ENCODE data around the gene ANOS1. TPM values are rescaled to one million over a fixed set of nuclear protein-coding genes. Genes with fewer than 3 reads are reported as not detected.

ANOS1 gene
- total RNA-seq, 5 donors from 2014 or later (not counting 1 experiment from before 2014, with no cell fraction given) = 0.10 to 0.13 (median 0.12) TPM; not detected in 2

- DNase-seq (no peak), ATAC-seq (replicated peaks in 1 of 4) (no peak)
- H3K27me3 Mint-ChIP-seq = peaks cover 1 to 13% of the 10 kb centered on the region in 2 donors
- no peak overlapping the region for H3K27ac Mint-ChIP-seq
- no peak overlapping the region for H3K27ac ChIP-seq (ENCODE audit: low read length)
- no peaks in the 10 kb centered on the region for H3K9me3 ChIP-seq
- no peaks in the 10 kb centered on the region for H3K27me3 ChIP-seq (replicated peaks in 1 of 2; ENCODE audit: control insufficient read depth in 2 of 2, extremely low read depth in 1 of 2, insufficient read depth in 2 of 2, low read length in 1 of 2)
- POLR2A ChIA-PET = no interaction called here
- CTCF ChIA-PET = no interaction called here
- H3K4me3 ChIP-seq (ENCODE audit: control insufficient read depth in 1 of 2, extremely low read depth in 1 of 2, low read length in 1 of 2) = no peak overlapping the region
- H3K4me1 ChIP-seq (ENCODE audit: control insufficient read depth in 1 of 2, extremely low read depth in 1 of 2, insufficient read depth in 2 of 2, low read length in 2 of 2) = no peaks in the 10 kb centered on the region
- H3K36me3 ChIP-seq (ENCODE audit: control insufficient read depth in 2 of 2, extremely low read depth in 1 of 2, insufficient read depth in 1 of 2, low read length in 1 of 2) = no peaks in the 10 kb centered on the region
- no CpG with 5 or more reads among the region's 1 CpG for WGBS (ENCODE audit: insufficient coverage)
- H3K4me1 Mint-ChIP-seq = no peaks in the 10 kb centered on the region
- H3K4me3 Mint-ChIP-seq = no peak overlapping the region
- no peaks in the 10 kb centered on the region for H3K9me3 Mint-ChIP-seq
- no peaks in the 10 kb centered on the region for H3K36me3 Mint-ChIP-seq
These were observed 39.1 kb downstream of the ANOS1 start for GRCh38 chrX:8692871-8693270.

- ChIA-PET POLR2A (no interaction called here), CTCF (no interaction called here)
- no peaks in the 10 kb centered on the region for H3K27me3 ChIP-seq (replicated peaks in 1 of 2; ENCODE audit: control insufficient read depth in 2 of 2, extremely low read depth in 1 of 2, insufficient read depth in 2 of 2, low read length in 1 of 2)
- H3K9me3 ChIP-seq = no peaks in the 10 kb centered on the region
- H3K4me1 ChIP-seq (ENCODE audit: control insufficient read depth in 1 of 2, extremely low read depth in 1 of 2, insufficient read depth in 2 of 2, low read length in 2 of 2) = no peaks in the 10 kb centered on the region
- H3K4me3 ChIP-seq (ENCODE audit: control insufficient read depth in 1 of 2, extremely low read depth in 1 of 2, low read length in 1 of 2) = no peak overlapping the region
- no CpG with 5 or more reads among the region's 3 CpGs for WGBS (ENCODE audit: insufficient coverage)
- ATAC-seq (replicated peaks in 1 of 4) (no peak), DNase-seq (no peak)
- Mint-ChIP-seq H3K4me1 (no peaks in the 10 kb centered on the region), H3K9me3 (no peaks in the 10 kb centered on the region), H3K4me3 (no peak overlapping the region), H3K27ac (no peak overlapping the region), H3K27me3 (peaks cover 1 to 11% of the 10 kb centered on the region in 2 donors), H3K36me3 (no peaks in the 10 kb centered on the region)
- H3K27ac ChIP-seq (ENCODE audit: low read length) = no peak overlapping the region
- no peaks in the 10 kb centered on the region for H3K36me3 ChIP-seq (ENCODE audit: control insufficient read depth in 2 of 2, extremely low read depth in 1 of 2, insufficient read depth in 1 of 2, low read length in 1 of 2)
These were observed 42.5 kb downstream of the ANOS1 start for GRCh38 chrX:8689473-8689872.

GRCh38 chrX:8688776-8689175 is 43.2 kb downstream of the ANOS1 start:
- ATAC-seq (replicated peaks in 1 of 4) = no peak
- no CpG with 5 or more reads among the region's 3 CpGs for WGBS (ENCODE audit: insufficient coverage)
- no peak for DNase-seq
- H3K4me1 ChIP-seq (ENCODE audit: control insufficient read depth in 1 of 2, extremely low read depth in 1 of 2, insufficient read depth in 2 of 2, low read length in 2 of 2) = no peaks in the 10 kb centered on the region
- no peaks in the 10 kb centered on the region for H3K9me3 Mint-ChIP-seq
- no peak overlapping the region for H3K27ac ChIP-seq (ENCODE audit: low read length)
- H3K27me3 Mint-ChIP-seq = peaks cover 1 to 11% of the 10 kb centered on the region in 2 donors
- no peaks in the 10 kb centered on the region for H3K36me3 ChIP-seq (ENCODE audit: control insufficient read depth in 2 of 2, extremely low read depth in 1 of 2, insufficient read depth in 1 of 2, low read length in 1 of 2)
- no peaks in the 10 kb centered on the region for H3K9me3 ChIP-seq
- H3K27me3 ChIP-seq (replicated peaks in 1 of 2; ENCODE audit: control insufficient read depth in 2 of 2, extremely low read depth in 1 of 2, insufficient read depth in 2 of 2, low read length in 1 of 2) = no peaks in the 10 kb centered on the region
- no peak overlapping the region for H3K4me3 Mint-ChIP-seq
- H3K4me3 ChIP-seq (ENCODE audit: control insufficient read depth in 1 of 2, extremely low read depth in 1 of 2, low read length in 1 of 2) = no peak overlapping the region
- no peaks in the 10 kb centered on the region for H3K4me1 Mint-ChIP-seq
- ChIA-PET CTCF (no interaction called here), POLR2A (no interaction called here)
- no peak overlapping the region for H3K27ac Mint-ChIP-seq
- no peaks in the 10 kb centered on the region for H3K36me3 Mint-ChIP-seq

- no peak overlapping the region for H3K4me3 Mint-ChIP-seq
- no peaks in the 10 kb centered on the region for H3K4me1 Mint-ChIP-seq
- Histone ChIP-seq H3K27me3 (replicated peaks in 1 of 2; ENCODE audit: control insufficient read depth in 2 of 2, extremely low read depth in 1 of 2, insufficient read depth in 2 of 2, low read length in 1 of 2) (no peaks in the 10 kb centered on the region), H3K4me1 (ENCODE audit: control insufficient read depth in 1 of 2, extremely low read depth in 1 of 2, insufficient read depth in 2 of 2, low read length in 2 of 2) (no peaks in the 10 kb centered on the region), H3K4me3 (ENCODE audit: control insufficient read depth in 1 of 2, extremely low read depth in 1 of 2, low read length in 1 of 2) (no peak overlapping the region), H3K9me3 (no peaks in the 10 kb centered on the region), H3K36me3 (ENCODE audit: control insufficient read depth in 2 of 2, extremely low read depth in 1 of 2, insufficient read depth in 1 of 2, low read length in 1 of 2) (no peaks in the 10 kb centered on the region), H3K27ac (ENCODE audit: low read length) (no peak overlapping the region)
- peaks cover 2 to 12% of the 10 kb centered on the region in 2 donors for H3K27me3 Mint-ChIP-seq
- ChIA-PET CTCF (no interaction called here), POLR2A (no interaction called here)
- H3K9me3 Mint-ChIP-seq = no peaks in the 10 kb centered on the region
- whole genome bisulfite sequencing (ENCODE audit: insufficient coverage) = 84% methylated on average over 5 of the region's 16 CpGs
- no peak overlapping the region for H3K27ac Mint-ChIP-seq
- DNase-seq (no peak), ATAC-seq (replicated peaks in 1 of 4) (no peak)
- no peaks in the 10 kb centered on the region for H3K36me3 Mint-ChIP-seq
These were observed 47.6 kb downstream of the ANOS1 start for GRCh38 chrX:8684201-8684965.

GRCh38 chrX:8683687-8684086 is 48.2 kb downstream of the ANOS1 start:
- Mint-ChIP-seq H3K27ac (no peak overlapping the region), H3K36me3 (no peaks in the 10 kb centered on the region), H3K4me1 (no peaks in the 10 kb centered on the region), H3K4me3 (no peak overlapping the region), H3K27me3 (peaks cover 2 to 10% of the 10 kb centered on the region in 2 donors), H3K9me3 (no peaks in the 10 kb centered on the region)
- no peaks in the 10 kb centered on the region for H3K9me3 ChIP-seq
- H3K4me3 ChIP-seq (ENCODE audit: control insufficient read depth in 1 of 2, extremely low read depth in 1 of 2, low read length in 1 of 2) = no peak overlapping the region
- WGBS (ENCODE audit: insufficient coverage) = no CpG with 5 or more reads among the region's 5 CpGs
- CTCF ChIA-PET = no interaction called here
- DNase-seq (no peak), ATAC-seq (replicated peaks in 1 of 4) (no peak)
- H3K27me3 ChIP-seq (replicated peaks in 1 of 2; ENCODE audit: control insufficient read depth in 2 of 2, extremely low read depth in 1 of 2, insufficient read depth in 2 of 2, low read length in 1 of 2) = no peaks in the 10 kb centered on the region
- H3K27ac ChIP-seq (ENCODE audit: low read length) = no peak overlapping the region
- H3K36me3 ChIP-seq (ENCODE audit: control insufficient read depth in 2 of 2, extremely low read depth in 1 of 2, insufficient read depth in 1 of 2, low read length in 1 of 2) = no peaks in the 10 kb centered on the region
- POLR2A ChIA-PET = no interaction called here
- H3K4me1 ChIP-seq (ENCODE audit: control insufficient read depth in 1 of 2, extremely low read depth in 1 of 2, insufficient read depth in 2 of 2, low read length in 2 of 2) = no peaks in the 10 kb centered on the region

- Histone ChIP-seq H3K27ac (ENCODE audit: low read length) (no peak overlapping the region), H3K36me3 (ENCODE audit: control insufficient read depth in 2 of 2, extremely low read depth in 1 of 2, insufficient read depth in 1 of 2, low read length in 1 of 2) (no peaks in the 10 kb centered on the region), H3K27me3 (replicated peaks in 1 of 2; ENCODE audit: control insufficient read depth in 2 of 2, extremely low read depth in 1 of 2, insufficient read depth in 2 of 2, low read length in 1 of 2) (no peaks in the 10 kb centered on the region), H3K4me1 (ENCODE audit: control insufficient read depth in 1 of 2, extremely low read depth in 1 of 2, insufficient read depth in 2 of 2, low read length in 2 of 2) (no peaks in the 10 kb centered on the region), H3K9me3 (no peaks in the 10 kb centered on the region), H3K4me3 (ENCODE audit: control insufficient read depth in 1 of 2, extremely low read depth in 1 of 2, low read length in 1 of 2) (no peak overlapping the region)
- POLR2A ChIA-PET = no interaction called here
- Mint-ChIP-seq H3K9me3 (no peaks in the 10 kb centered on the region), H3K4me3 (no peak overlapping the region), H3K27ac (no peak overlapping the region), H3K27me3 (peaks cover 2 to 5% of the 10 kb centered on the region in 2 donors), H3K4me1 (no peaks in the 10 kb centered on the region), H3K36me3 (no peaks in the 10 kb centered on the region)
- CTCF ChIA-PET = no interaction called here
- WGBS (ENCODE audit: insufficient coverage) = 100% methylated on average over 2 of the region's 7 CpGs
- DNase-seq (no peak), ATAC-seq (replicated peaks in 1 of 4) (no peak)
These were observed 52.4 kb downstream of the ANOS1 start for GRCh38 chrX:8679550-8679949.
